Thoracic aorta (tissue), 2 donors: Measurements from ENCODE around the gene TNS4. TPM values are rescaled to one million over a fixed set of nuclear protein-coding genes. Genes with fewer than 3 reads are reported as not detected.

Source experiments
- ATAC-seq: fragments of 150-250 bp; one replicate; pipeline ENCODE4 v1.8.0; 2017; ENCODE audit warnings: low read depth; ENCODE audit not compliant: insufficient number of reproducible peaks, low FRiP score
- DNase-seq: peaks from one replicate; pipeline ENCODE4 v3.0.0-alpha.2; 2020; ENCODE audit warnings: low spot score
- H3K27ac ChIP-seq, 2 donors: fragments of 200-600 bp; sonication (generic); 1 replicate in 1 of 2; 2 replicates in 1 of 2; pipeline ENCODE4 v1.5.1; 2016; ENCODE audit warnings: mild to moderate bottlenecking in 2 of 2, moderate library complexity in 2 of 2
- H3K27me3 ChIP-seq: fragments of 200-600 bp; sonication (generic); replicated peaks from 2 replicates; pipeline ENCODE4 v1.6.0; 2016; ENCODE audit warnings: mild to moderate bottlenecking; ENCODE audit not compliant: insufficient read depth
- H3K36me3 ChIP-seq: fragments of 200-600 bp; sonication (generic); one replicate; pipeline ENCODE4 v1.5.1; 2016
- H3K4me1 ChIP-seq, 2 donors: fragments of 200-600 bp; sonication (generic); 1 replicate in 1 of 2; 2 replicates in 1 of 2; pipeline versions ENCODE4 v1.5.1 to v1.6.0; 2016; ENCODE audit warnings: low read depth in 2 of 2, mild to moderate bottlenecking in 1 of 2; ENCODE audit not compliant: control insufficient read depth in 1 of 2
- H3K4me3 ChIP-seq: fragments of 200-600 bp; sonication (generic); 2 replicates; pipeline ENCODE4 v1.5.1; 2016; ENCODE audit warnings: mild to moderate bottlenecking
- H3K9me3 ChIP-seq: fragments of 200-600 bp; sonication (generic); 2 replicates; pipeline ENCODE4 v1.5.1; 2016
- CTCF ChIP-seq: fragments of 200-600 bp; sonication (generic); IDR thresholded peaks from one replicate; pipeline ENCODE4 v1.5.1; 2019; ENCODE audit warnings: antibody characterized with exemption
- total RNA-seq, 2 donors: library from RNA; depleted of rRNA; stranded (reverse); fragments of >200 nt; gene quantifications; one replicate each; pipeline versions ENCODE4 v1.1.0 to v1.2.3, GENCODE V29; 2016

The TNS4 gene
- total RNA-seq, 2 donors from 2014 or later: 0.14 to 0.78 TPM

DNA sequence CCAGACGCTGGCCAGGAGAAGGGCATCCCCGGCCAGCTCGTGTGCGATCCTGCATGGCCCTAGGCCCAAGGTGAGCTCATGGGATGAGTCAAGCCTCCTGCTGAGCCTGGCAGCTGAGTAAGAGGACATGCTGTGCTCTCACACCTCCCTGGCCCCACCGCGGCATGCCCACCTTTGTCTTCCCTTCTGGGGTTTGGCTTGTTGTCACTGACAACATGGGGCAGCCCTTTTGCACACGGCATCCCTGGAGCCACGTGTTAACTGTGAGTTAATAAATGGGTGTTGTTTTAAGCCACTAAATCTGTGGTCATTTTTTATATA, 8.9 kb upstream of the TNS4 start:
- Histone ChIP-seq H3K9me3 (no peaks in the 10 kb centered on the region), H3K36me3 (no peaks in the 10 kb centered on the region), H3K4me1 (no peaks in the 10 kb centered on the region), H3K27me3 (no peaks in the 10 kb centered on the region), H3K27ac (no peak overlapping the region), H3K4me3 (no peak overlapping the region)
- ATAC-seq (no peak), DNase-seq (no peak)
- no peak for TF ChIP-seq CTCF

GRCh38 chr17:40509626-40510327, 8.4 kb upstream of the TNS4 start:
- no peaks in the 10 kb centered on the region for H3K4me1 ChIP-seq
- H3K36me3 ChIP-seq: no peaks in the 10 kb centered on the region
- DNase-seq (no peak), ATAC-seq (no peak)
- H3K27ac ChIP-seq: no peak overlapping the region
- no peaks in the 10 kb centered on the region for H3K9me3 ChIP-seq
- no peak for TF ChIP-seq CTCF
- H3K27me3 ChIP-seq: no peaks in the 10 kb centered on the region
- H3K4me3 ChIP-seq: no peak overlapping the region

- Histone ChIP-seq H3K9me3 (no peaks in the 10 kb centered on the region), H3K4me3 (no peak overlapping the region), H3K27me3 (no peaks in the 10 kb centered on the region), H3K36me3 (no peaks in the 10 kb centered on the region), H3K27ac (no peak overlapping the region), H3K4me1 (no peaks in the 10 kb centered on the region)
- no peak for TF ChIP-seq CTCF
- no peak for DNase-seq
- no peak for ATAC-seq
These were observed 5.4 kb upstream of the TNS4 start for GRCh38 chr17:40506786-40507185.

GRCh38 chr17:40503154-40503553, 1.7 kb upstream of the TNS4 start:
- no peak overlapping the region for H3K27ac ChIP-seq
- TF ChIP-seq CTCF: no peak
- H3K27me3 ChIP-seq: no peaks in the 10 kb centered on the region
- H3K4me3 ChIP-seq: no peak overlapping the region
- ATAC-seq: no peak
- no peaks in the 10 kb centered on the region for H3K9me3 ChIP-seq
- H3K36me3 ChIP-seq: no peaks in the 10 kb centered on the region
- peaks cover 5 to 20% of the 10 kb centered on the region in 2 donors for H3K4me1 ChIP-seq
- DNase-seq: no peak

GRCh38 chr17:40502716-40503115, 1.3 kb upstream of the TNS4 start:
- no peaks in the 10 kb centered on the region for H3K27me3 ChIP-seq
- no peak for TF ChIP-seq CTCF

More at GRCh38 chr17:40502716-40503115, 1.3 kb upstream of the TNS4 start:
- ATAC-seq (no peak), DNase-seq (no peak)
- no peak overlapping the region for H3K4me3 ChIP-seq
- H3K9me3 ChIP-seq: no peaks in the 10 kb centered on the region
- no peaks in the 10 kb centered on the region for H3K36me3 ChIP-seq
- peaks cover 5 to 23% of the 10 kb centered on the region in 2 donors for H3K4me1 ChIP-seq
- no peak overlapping the region for H3K27ac ChIP-seq
